Pulmonary artery endothelial cell (primary cell): ENCODE data around the gene P2RY8. TPM values are rescaled to one million over a fixed set of nuclear protein-coding genes. Genes with fewer than 3 reads are reported as not detected.
"Not testable (repeated sequence)": the region's sequence is repeated elsewhere in the genome, so short reads cannot be mapped to it uniquely, and the experiment has no call there.

ENCODE experiments used
- DNase-seq: peaks from one replicate; pipeline ENCODE4 v3.0.0-alpha.2; 2011; ENCODE audit warnings: low read depth, low spot score
- total RNA-seq: library from RNA; depleted of rRNA; stranded (reverse); fragments of >200 nt; gene quantifications from 2 replicates; pipeline ENCODE4 v1.2.3, GENCODE V29; 2014

Gene P2RY8
- total RNA-seq, 1 donor from 2014 or later: not detected

GRCh38 chrX:1487401-1487800, 49.6 kb downstream of the P2RY8 start:
- DNase-seq: no peak

GRCh38 chrX:1486749-1487361, 50.1 kb downstream of the P2RY8 start:
- DNase-seq: no peak

- DNase-seq: no peak
Measured at GRCh38 chrX:1486177-1486576, 50.8 kb downstream of the P2RY8 start.

DNA sequence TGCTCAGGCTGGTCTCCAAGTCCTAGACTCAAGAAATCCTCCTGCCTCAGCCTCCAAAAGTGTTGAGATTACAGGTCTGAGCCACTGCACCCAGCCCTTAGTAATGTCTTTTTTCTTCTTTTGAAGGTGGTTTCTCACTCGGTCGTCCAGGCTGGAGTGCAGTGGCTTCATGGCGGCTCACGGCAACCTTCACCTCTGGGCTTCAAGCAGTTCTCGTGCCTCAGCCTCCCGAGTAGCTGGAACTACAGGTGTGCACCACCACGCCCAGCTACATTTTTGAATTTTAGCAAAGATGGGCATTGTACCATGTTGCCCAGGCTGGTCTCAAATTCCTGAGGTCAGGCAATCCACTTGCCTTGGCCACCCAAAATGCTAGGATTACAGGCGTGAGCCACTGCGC, 52.0 kb downstream of the P2RY8 start:
- no peak for DNase-seq

DNA sequence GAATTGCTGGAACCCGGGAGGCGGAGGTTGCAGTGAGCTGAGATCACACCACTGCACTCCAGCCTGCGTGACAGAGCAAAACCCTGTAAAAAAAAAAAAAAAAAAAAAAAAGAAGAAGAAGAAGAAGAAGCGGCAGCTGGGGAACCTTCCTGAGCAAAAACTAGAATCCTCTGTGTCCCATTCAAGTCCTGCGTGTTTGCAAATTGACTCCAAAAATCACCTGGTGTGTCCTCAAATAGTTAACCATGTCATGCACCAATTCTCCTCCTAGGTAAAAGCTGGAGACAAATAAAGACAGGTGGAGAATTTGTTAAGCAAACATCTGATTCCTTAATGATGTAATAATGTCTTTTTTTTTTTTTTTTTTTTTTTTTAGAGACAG, 52.4 kb downstream of the P2RY8 start:
- DNase-seq: no peak

DNA sequence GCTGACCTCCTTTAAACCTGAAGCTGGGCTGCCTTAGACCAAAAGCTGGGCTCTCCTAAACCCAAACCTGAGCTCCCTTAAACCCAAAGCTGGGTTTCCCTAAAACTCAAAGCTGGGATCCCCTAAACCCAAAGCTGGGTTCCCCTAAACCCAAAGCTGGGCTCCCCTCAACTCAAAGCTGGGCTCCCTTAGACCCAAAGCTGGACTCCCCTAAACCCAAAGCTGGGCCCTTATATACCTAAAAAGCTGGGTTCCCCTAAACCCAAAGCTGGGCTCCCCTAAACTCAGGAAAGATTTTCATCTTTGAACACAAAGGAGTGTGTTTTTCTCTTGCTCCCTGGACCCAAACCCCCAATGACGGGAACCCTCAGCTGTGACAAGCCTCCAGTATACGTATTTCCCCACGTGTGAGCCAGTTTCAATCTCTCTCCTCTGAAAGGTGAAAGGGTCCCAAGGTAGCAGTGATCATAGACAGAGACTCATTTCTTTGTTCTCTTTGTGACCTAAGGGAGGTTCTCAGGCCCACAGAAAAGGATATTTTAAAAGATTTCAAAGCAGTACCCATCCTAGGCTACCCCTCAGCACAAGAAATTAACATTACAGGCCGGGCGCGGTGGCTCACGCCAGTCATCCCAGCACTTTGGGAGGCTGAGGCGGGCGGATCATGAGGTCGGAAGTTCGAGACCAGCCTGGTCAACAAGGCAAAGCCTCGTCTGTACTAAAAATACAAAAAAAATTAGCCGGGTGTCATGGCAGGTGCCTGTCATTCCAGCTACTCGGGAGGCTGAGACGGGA, 52.9 kb downstream of the P2RY8 start:
- no peak for DNase-seq

DNA sequence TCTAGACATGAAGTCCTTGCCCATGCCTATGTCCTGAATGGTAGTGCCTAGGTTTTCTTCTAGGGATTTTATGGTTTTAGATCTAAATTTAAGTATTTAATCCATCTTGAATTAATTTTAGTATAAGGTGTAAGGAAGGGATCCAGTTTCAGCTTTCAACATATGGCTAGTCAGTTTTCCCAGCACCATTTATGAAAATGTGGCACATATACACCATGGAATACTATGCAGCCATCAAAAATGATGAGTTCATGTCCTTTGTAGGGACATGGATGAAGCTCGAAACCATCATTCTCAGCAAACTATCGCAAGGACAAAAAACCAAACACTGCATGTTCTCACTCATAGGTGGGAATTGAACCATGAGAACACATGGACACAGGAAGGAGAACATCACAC, 54.5 kb downstream of the P2RY8 start:
- not testable (repeated sequence) for DNase-seq

DNA sequence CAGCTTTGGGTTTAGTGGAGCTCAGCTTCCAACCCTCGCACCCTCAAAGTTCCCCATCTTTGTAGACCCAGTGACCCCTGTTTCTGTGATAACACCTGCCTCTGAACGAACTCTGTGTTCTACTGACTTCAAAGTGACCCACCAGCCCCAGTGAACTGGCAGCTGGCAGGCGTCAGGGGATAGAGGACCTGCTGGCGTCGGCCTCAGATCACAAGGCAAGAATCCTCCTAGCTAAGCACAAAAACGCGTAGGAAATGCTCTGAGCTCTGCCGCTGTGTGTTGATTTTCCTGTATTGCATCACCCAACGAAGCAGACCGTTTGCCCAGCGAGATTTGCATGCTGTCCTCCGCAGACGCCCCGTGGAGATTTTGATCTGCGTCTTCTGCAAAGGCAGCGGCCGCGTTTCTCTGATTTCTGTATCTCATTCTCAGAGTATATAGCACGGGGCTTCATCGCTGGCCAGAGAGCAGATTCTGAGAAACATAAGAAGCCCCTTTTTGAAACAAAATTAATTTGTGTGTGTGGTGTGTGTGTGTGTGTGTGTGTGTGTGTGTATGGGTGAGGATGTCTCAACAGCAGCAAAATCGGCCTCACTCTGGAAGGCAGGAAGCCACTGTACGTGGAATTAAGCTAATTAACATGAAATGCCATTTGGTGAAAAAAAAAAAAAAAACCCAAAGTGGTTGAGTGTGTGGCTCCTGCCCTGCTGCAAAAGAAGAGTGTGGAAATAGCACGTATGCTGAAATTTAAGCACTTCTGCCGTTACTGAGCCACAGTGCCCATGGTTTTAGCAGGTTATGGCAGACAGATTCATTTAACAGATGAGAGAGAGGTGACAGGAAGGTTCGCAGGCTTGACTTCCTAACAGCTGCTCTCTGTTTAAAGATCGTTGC, 55.1 kb downstream of the P2RY8 start:
- DNase-seq: peak; percentile 20

DNA sequence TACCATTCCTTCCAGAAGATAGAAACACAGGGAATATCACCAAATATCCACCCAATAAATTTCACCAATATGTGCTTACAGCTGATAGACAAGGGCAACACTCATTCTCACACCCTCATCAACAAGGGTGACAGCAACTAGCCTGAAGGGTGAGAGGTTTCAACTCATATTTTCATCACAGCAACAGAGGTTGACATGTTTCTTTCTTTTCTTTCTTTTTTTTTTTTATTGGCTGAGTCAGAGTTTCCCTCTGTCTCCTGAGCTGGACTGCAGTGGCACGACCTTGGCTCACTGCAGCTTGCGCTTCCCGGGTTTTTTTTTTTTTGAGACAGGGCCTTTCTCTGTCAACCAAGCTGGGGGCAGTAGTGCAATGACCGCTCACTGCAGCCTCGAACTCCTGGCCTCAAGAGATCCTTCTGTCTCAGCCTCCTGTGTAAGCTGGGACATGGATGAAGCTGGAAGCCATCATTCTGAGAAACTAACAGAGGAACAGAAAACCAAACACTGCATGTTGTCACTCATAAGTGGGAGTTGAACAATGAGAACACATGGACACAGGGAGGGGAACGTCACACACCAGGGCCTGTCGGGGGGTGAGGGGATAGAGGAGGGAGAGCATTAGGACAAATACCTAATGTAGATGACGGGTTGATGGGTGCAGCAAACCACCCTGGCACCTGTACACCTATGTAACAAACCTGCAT, 56.8 kb downstream of the P2RY8 start:
- no peak for DNase-seq

DNA sequence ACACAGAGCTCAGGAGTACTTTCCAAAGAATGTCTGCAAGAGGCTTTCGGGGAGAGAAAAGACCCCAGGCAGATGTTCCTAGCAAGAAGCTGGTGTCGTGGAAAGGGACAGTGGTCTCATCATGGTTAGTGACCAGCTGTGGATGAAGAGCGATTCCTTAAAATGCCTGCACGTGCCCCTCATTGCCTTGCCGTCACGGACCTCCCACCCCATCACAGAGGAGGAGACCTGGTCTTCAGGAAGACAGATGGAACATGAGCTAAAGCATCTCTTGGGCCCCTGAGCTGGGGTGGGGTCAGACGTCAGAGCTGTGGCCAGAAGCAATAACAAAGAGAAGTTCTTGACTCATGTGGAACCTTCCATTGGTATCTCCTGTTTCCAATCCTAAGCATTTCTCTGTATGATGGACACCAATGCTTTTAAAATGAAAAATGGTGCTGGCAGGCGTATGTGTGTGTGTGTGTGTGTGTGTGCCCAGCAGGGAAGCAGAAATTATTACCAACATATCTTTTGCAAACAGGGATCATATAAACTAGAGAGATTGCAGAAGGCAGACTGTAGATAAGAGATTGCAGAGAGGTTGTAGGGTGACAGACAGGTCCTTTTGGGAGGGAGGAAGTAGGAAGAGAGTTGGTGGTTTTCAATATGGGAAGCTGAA, 59.1 kb downstream of the P2RY8 start:
- no peak for DNase-seq

GRCh38 chrX:1477229-1477628, 59.8 kb downstream of the P2RY8 start:
- DNase-seq: no peak

DNA sequence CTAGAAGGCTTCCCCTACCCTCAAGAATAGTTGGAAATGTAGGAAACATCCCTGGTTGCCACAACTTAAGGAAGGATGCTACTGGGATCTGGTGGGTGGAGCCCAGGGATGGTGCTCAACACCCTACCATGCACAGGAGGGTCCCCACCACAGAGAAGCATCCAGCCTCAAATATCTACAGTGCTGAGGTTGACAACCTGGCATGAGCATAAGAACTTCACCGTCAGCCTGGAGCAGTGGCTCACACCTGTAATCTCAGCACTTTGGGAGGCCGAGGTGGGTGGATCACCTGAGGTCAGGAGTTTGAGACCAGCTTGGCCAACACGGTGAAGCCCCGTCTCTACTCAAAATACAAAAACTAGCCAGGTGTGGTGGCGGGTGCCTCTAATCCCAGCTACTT, 60.3 kb downstream of the P2RY8 start:
- no peak for DNase-seq

DNA sequence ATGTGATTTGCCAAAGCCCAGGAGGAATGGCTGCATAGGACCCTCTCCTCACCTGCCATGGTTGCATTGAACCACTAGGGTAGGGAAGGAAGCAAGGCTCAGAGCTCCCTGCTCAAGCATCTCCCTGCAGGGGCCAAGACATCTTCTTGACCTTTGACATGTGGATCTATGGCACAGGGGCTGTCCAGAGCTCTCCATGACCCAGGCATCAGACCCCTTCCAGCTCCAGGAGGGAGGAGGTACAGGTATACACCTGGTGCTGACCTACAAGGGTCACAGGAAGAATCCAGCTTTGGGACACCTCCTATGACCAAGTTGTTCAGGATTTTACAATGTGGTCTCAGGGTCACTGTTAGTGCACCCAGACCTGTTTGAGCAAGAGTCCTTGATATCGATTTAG, 61.1 kb downstream of the P2RY8 start:
- no peak for DNase-seq

DNA sequence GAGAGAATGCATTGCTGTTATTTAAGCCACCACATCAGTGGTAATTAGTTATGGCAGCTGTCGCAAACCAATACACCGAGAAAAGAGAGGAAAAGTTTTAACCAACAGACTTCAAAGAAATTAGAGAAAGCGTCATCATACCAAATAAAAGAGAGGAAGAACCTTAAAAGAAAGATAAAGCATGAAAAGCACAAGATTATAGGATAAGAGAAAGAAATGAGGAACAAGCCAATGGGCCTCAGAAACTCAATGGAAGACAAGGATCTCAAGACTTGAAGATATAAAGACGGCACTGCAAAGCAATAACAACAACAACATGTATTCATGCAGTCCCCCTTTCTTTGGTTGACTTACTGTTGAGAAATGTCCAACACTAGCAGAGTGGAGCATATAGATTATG, 61.5 kb downstream of the P2RY8 start:
- DNase-seq: no peak

DNA sequence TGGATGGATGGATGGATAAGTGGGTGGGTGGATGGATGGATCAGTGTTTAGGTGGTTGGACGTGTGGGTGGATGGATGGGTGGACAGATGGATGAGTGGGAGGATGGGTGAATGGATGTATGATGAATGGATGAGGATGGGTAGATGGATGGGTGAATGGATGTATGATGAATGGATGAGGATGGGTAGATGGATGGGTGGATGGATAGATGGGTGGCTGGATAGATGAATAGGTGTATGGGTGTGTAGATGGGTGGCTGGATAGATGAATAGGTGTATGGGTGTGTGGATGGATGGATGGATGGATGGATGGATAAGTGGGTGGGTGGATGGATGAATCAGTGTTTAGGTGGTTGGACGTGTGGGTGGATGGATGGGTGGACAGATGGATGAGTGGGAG, 62.4 kb downstream of the P2RY8 start:
- not testable (repeated sequence) for DNase-seq

DNA sequence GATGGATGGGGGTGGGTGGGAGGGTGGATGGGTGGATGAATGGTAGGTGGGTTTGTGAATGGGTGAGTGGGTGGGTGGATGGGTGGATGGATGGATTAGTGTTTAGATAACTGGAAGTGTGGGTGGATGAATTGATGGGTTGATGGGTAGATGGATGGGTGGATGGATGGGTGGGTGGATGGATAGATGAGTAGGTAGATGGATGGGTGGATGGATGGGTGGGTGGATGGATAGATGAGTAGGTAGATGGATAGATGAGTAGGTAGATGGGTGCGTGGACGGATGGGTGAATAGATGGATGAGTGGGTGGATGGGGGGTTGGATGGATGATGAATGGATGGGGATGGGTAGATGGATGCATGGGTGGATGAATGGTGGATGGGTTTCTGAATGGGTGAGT, 64.0 kb downstream of the P2RY8 start:
- no peak for DNase-seq

DNA sequence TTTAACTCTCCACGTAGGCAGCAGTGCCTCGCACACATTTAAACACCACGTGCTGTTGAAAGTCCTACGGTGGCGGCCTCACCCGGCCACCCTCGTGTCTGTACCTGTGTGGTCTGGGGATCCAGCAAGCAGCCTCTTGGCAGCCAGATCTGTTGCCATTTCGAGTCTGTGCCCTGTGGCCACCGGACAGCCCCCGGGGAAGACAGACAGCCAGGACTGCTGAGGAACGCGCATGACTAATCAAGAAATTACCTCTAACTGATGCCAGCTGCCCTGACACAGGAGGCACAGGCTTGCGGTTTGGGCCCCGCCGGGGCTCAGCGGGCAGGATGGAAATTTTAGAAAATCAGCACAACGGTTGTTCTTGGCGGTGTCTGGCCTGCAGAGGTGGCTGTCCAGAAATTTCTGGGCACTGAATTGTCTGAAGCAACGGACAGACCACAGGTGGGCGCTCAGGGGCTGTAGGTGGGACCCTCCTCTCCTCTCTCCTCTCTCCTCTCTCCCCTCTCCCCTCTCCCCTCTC, 68.7 kb downstream of the P2RY8 start:
- DNase-seq: no peak

DNA sequence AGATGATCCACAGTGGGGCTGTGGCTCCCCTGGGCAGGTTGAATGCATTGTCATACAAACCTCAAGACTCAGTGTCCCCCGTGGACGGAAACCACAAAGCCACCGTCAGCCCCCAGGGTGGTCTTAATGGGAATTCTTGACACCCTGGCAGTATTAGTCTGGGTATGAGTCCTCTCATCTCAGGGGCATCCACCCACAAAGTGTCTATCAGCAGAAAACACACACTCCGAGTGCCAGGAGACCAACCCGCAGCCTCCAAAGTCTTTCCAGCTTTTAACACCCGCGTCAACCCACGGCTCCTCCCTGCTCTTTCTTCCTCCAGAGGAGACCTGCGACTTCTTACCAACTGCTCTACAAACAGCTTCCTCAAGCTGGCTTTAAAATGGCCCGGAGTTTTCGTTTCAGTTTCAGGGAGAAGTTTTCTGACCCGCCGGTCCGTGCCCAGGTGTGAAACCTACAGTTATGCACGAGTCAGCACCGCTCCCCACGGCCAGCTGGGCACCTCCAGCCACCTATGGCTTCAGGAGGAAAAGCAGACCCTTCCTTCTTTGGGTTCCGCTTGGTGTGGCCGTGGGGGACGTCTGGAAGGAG, 69.9 kb downstream of the P2RY8 start:
- DNase-seq: no peak

DNA sequence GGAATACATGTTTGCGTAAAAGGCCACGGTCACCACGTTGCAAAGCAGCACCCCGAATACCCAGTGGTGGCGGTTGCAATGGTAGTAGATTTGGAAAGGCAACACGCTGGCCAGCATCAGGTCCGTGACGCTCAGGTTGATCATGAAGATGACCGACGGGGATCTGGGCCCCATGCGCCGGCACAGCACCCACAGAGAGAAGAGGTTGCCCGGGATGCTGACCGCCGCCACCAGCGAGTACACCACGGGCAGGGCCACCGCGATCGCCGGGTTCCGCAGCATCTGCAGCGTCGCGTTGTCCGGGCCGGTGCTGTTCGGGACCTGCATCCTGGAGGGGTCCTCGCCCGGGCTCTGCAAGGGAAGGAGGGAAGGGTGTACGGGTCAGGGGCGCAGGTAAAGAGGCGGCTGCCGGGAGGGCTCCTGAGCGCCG, 70.7 kb downstream of the P2RY8 start:
- no peak for DNase-seq
